GM21367 (cell line): ENCODE measurements around the gene ANXA10.
A peak's percentile ranks its signal among the peaks of the same experiment; 100 is the strongest.
"Not testable (repeated sequence)": the region's sequence is repeated elsewhere in the genome, so short reads cannot be mapped to it uniquely, and the experiment has no call there.

ENCODE experiments used
- ATAC-seq: cut with Tn5 transposase; IDR thresholded peaks from one replicate; pipeline ENCODE4 v1.9.1; 2021; ENCODE audit not compliant: unreplicated experiment

ANXA10 gene

GRCh38 chr4:168092176-168092712, at the start of gene ANXA10:
Gene ANXA10, plus strand, starts transcription at chr4:168092537. Its CDS starts 164 bp downstream, at chr4:168092701.
- no peak for ATAC-seq

GRCh38 chr4:168045354-168045753, 47.0 kb upstream of the ANXA10 start:
- no peak for ATAC-seq

DNA sequence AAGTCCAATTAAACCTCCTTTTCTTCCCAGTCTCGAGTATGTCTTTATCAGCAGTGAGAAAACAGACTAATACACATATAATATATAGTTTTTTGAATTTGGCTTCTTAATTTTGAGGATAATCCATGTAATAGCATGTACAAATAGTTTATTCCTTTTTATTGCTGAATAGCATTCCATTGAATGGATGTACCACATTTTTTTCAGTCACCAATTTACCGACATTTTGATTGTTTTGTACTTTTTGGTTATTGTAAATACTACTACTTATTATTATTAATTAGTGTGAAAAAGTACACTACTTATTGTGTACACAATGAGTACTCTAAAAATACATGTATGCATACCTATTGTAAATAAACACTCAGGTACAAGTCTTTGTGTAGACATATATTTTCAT, 42.3 kb upstream of the ANXA10 start:
- ATAC-seq, result no peak

- no peak for ATAC-seq
These were observed 40.8 kb upstream of the ANXA10 start for GRCh38 chr4:168051526-168051925.

- peak; percentile 98 for ATAC-seq
These were observed 34.9 kb upstream of the ANXA10 start for GRCh38 chr4:168057412-168057811.

GRCh38 chr4:168059251-168059650, 33.1 kb upstream of the ANXA10 start:
- ATAC-seq, result no peak

DNA sequence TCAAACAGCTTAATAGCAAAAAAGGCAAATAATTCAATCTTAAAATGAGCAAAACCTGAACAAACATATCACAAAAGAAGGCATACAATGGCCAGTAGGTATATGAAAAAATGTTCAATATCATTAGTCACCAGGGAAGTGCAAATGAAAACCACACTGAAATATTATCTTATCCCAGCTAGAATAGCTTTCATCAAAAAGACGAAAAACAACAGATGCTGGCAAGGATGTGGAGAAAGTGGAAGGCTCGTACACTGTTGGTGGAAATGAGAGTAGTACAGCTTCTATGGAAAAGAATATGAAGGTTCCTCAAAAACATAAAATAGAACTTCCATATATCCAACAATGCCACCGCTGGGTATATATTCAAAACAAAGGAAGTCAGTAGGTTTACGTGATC, 29.3 kb upstream of the ANXA10 start:
- no peak for ATAC-seq

DNA sequence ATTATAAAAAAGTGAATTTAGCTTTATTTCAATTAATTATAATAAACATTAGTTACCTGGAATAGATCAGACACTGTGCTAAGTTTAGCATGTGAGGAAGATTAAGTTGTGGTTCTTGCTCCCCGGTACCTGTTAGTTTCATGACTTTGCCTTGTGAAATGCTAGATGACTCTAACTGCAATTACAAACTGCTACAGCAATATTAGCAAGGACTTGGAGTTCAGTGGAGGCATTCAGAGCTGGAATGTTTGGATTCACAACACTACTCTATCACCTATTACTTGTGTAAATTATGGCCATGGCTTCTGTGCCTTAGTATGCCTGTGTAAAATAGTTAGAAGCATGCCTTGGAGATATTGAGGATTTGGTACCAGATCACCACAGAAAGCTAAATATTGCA, 21.4 kb upstream of the ANXA10 start:
- ATAC-seq, result no peak

GRCh38 chr4:168071304-168071703, 21.0 kb upstream of the ANXA10 start:
- ATAC-seq, result no peak

DNA sequence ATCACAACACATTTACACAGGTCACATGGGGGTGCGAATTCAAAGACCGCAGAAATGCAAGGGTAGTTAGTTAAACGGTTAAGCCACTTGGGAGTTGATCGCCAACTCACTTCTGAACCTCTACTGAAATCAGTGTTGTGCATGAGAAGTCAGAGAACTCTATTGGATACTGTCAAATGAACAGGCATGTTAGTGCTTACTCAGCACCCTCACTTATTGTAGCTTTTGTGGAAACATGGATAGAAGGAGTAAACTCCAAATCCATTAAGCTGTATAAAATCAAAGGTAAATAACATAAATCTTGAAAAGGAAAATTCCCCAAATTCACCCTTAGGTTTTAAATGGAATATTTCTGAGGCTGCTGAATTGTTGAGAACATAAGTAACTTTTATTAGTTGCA, 17.5 kb upstream of the ANXA10 start:
- ATAC-seq, result no peak

DNA sequence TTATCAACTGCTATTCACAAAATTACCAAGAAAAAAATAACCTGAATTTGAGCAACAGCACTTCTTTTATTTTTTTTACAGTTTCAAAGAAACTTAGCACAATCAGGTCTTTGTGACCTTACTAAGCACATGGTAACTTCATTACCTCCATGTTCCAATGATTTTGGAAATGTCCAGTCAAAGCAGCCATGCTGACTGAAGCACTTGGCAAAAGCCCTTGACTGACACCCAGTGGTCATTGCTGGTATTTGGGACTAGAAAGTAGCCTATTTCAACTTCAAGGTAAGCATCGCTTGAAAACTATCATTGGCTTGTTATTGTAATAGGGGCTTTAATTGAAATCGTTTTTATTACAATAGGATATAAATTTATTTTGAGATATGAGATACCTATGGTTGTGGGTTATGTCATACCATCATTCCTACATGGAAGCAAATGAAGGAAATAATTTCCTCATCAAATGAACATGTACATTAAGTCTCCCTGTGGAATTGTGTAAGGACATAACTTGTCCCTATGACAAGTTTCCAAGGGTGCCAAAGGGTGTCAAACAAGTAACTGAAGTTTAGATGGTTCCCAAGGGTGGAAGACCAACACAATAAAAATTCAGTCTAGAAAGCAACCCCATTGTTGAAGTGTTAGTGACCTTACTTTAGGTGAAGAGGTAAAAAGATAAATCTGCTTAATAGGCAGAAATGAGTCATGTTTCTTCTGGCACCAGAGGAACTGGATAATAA, 15.2 kb upstream of the ANXA10 start:
- ATAC-seq, result peak; percentile 93

DNA sequence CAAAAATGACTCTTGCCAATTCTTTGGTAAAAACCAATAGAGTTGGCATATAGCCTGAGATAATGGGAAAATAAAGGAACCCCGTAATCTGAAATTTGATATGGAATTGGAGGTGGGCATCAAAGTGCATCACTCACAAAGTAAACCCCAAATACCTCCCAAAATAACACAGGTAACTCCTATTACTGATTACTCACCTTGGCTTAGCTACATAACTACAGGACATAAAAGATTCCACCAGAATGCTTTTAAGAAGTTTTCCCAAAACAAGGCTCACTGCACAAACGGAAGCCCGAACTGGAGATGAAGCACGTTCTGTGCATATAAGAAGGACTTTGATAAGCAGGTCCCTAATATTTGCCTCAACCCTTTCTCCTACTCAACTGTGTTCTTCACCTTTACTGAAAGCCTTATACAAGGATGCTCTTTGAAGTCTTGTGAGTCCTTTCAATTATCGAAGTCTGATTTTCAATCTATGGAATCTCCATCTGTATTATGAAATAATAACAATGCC, 14.6 kb upstream of the ANXA10 start:
- ATAC-seq, result no peak

DNA sequence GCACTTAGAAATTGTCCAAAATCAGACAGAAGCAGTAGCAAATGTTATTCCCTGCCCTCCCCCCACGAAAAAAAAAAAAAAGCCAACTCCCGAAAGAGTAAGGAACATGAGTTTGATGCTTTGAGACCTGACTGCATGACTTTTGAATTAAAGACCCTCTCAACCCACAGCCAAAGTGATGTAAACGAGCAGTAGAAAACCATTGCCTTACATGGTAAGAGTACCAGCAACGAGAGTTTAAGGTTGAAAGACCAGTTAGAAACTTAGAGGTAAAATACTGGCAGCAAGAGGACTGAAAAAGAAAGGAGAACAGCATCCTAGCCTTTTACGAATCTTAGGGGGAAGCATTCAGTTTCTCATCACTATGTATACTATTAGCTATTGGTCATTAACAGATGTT, 10.0 kb upstream of the ANXA10 start:
- ATAC-seq, result no peak

DNA sequence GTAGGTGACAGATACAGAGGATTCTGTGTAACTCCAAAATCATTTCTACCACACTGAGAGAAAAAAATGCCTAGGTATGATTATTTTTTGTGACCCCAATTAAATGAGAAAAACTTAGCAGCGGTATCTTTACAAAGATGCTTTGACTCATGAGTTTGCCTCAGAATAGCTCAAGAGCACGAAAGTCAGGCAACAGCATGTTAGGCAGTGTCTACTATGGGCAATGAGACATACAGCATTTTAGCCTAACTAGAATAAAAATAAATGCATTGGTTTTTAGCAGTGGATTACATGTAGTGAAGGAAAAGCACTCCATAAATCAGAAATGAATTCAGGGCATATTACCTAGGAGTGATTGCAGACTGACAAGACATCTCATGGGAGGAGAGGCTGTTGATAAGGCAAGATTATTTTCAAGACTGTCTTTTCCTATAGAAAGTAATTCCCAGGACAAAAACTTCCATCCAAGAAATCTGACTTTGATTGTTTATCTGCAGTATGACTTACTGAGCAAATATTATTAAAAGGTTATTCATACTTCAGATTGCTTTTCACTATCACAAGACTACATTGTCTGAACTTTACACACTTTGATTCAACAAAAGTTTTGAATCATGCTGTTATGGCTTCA, 3.6 kb downstream of the ANXA10 start:
- ATAC-seq, result no peak

- no peak for ATAC-seq
These were observed 4.1 kb downstream of the ANXA10 start for GRCh38 chr4:168096407-168096784.

GRCh38 chr4:168097161-168097560, 4.8 kb downstream of the ANXA10 start:
- ATAC-seq, result no peak

DNA sequence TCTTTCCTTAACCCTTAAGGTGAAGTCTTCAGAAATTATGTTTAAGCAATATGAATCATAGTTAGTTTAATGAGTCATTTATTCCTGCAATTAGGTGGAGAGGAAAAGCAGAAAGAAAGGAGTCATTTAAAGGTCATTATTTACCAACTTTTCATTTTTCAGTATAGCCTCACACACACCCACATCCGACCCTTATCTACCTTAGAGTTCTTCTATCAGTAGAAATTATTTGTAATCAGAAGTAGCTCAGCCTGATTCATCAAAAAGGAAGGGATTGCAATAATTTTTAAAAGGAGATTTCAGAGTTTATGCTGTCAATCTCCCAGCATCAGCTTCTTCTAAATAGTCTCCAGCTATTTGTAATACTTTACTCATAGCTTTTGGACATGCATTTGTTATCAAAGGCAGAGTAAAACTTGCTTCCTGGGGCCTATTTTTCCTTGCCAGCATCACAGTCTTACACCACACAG, 5.9 kb downstream of the ANXA10 start:
- no peak for ATAC-seq

GRCh38 chr4:168099195-168099594, 6.9 kb downstream of the ANXA10 start:
- ATAC-seq, result no peak

DNA sequence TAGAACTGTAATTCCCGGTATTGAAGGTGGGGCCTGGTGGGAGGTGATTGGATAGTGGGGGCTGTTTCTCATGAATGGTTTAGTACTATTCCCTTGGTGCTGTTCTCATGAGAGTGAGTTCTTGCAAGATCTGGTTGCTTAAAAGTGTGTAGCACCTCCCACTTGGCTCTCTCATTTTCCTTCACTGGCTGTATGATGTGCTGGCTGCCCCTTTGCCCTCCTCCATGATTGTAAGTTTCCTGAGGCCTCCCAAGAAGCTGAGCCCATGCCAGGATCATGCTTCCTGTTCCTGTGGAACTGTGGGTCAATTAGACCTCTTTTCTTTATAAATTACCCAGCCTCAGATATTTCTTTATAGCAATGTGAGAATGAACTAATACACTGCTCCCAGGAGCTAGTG, 8.7 kb downstream of the ANXA10 start:
- no peak for ATAC-seq

DNA sequence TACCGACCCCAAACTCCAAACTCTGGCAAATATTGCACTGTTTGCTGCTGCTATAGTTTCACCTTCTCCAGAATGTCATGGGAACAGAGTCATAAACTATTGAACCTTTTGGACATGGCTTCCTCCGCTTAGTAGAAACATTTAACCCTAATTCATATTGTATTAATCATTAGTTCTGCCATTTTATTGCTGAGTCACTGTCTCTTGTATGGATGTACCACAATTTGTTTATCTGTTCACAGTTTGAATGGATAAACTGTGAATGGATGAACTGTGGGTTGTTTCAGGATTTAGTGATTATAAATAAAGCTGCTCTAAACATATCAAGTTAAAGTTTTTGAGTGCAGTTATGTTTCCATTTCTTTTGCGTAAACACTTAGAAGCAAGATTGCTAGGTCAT, 10.1 kb downstream of the ANXA10 start:
- ATAC-seq, result no peak

GRCh38 chr4:168109527-168109926, 17.2 kb downstream of the ANXA10 start:
- ATAC-seq, result no peak

DNA sequence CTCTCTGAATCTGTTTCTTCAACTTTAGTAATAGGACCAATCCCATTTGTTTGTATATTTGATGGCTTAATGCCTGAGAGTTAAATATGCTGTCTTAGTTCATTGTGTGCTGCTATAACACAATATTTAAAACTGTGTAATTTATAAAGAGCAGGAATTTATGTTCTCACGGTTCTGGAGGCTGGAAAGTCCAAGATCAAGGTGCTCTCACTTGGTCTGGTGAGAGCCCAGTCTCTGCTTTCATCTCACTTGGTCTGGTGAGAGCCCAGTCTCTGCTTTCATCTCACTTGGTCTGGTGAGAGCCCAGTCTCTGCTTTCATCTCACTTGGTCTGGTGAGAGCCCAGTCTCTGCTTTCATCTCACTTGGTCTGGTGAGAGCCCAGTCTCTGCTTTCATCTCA, 20.7 kb downstream of the ANXA10 start:
- ATAC-seq, result not testable (repeated sequence)
